Activated T-cell treated with anti-CD3 and anti-CD28 coated beads, Interleukin-2, amount 50 U/mL, for 4 hours (primary cell): Measurements from ENCODE around the gene PNPLA1. TPM values are rescaled to one million over a fixed set of nuclear protein-coding genes. Genes with fewer than 3 reads are reported as not detected.

ENCODE experiments used
- ATAC-seq, 2 donors: fragments of 200-7000 bp; cut with Tn5 transposase; one replicate each; pipeline ENCODE4 v1.10.0; 2021
- DNase-seq: peaks from one replicate; pipeline ENCODE4 v3.0.0-alpha.2; 2020
- H3K27me3 Mint-ChIP-seq: one replicate; pipeline ENCODE4 v1.8.0; 2021; ENCODE audit warnings: low read depth, mixed read lengths
- H3K36me3 Mint-ChIP-seq: one replicate; pipeline ENCODE4 v1.8.0; 2022; ENCODE audit warnings: mixed read lengths; ENCODE audit not compliant: insufficient read depth
- H3K4me1 Mint-ChIP-seq: one replicate; pipeline ENCODE4 v1.8.0; 2021; ENCODE audit warnings: low read depth, mixed read lengths
- H3K4me3 Mint-ChIP-seq: one replicate; pipeline ENCODE4 v1.8.0; 2021; ENCODE audit warnings: mild to moderate bottlenecking, moderate library complexity, mixed read lengths
- H3K9me3 Mint-ChIP-seq: one replicate; pipeline ENCODE4 v1.8.0; 2021; ENCODE audit warnings: mixed read lengths
- total RNA-seq, 3 donors: library from RNA; stranded (reverse); gene quantifications; one replicate each; pipeline ENCODE4 v1.2.1, GENCODE V29; 2021

The PNPLA1 gene
- total RNA-seq, 3 donors from 2014 or later: 0.13 TPM; not detected in 2

- ATAC-seq: no peak
- H3K27me3 Mint-ChIP-seq: no peaks in the 10 kb centered on the region
- H3K4me3 Mint-ChIP-seq: no peak overlapping the region
- H3K36me3 Mint-ChIP-seq: no peaks in the 10 kb centered on the region
- H3K9me3 Mint-ChIP-seq: no peaks in the 10 kb centered on the region
- no peaks in the 10 kb centered on the region for H3K4me1 Mint-ChIP-seq
- no peak for DNase-seq
These were observed 56.6 kb downstream of the PNPLA1 start for GRCh38 chr6:36326356-36326995.

GRCh38 chr6:36327226-36327918 is 57.5 kb downstream of the PNPLA1 start:
- ATAC-seq (no peak), DNase-seq (no peak)
- H3K4me1 Mint-ChIP-seq: no peaks in the 10 kb centered on the region
- H3K27me3 Mint-ChIP-seq: peaks cover 4% of the 10 kb centered on the region
- no peak overlapping the region for H3K4me3 Mint-ChIP-seq
- no peaks in the 10 kb centered on the region for H3K9me3 Mint-ChIP-seq
- no peaks in the 10 kb centered on the region for H3K36me3 Mint-ChIP-seq

GRCh38 chr6:36327919-36328236 is 58.0 kb downstream of the PNPLA1 start:
- H3K27me3 Mint-ChIP-seq: peaks cover 4% of the 10 kb centered on the region

GRCh38 chr6:36328600-36328999 is 58.7 kb downstream of the PNPLA1 start:
- Mint-ChIP-seq H3K4me1 (no peaks in the 10 kb centered on the region), H3K27me3 (peaks cover 4% of the 10 kb centered on the region)

More at GRCh38 chr6:36327919-36328236, 58.0 kb downstream of the PNPLA1 start:
- DNase-seq (no peak), ATAC-seq (no peak)
- H3K4me1 Mint-ChIP-seq: no peaks in the 10 kb centered on the region
- no peak overlapping the region for H3K4me3 Mint-ChIP-seq
- no peaks in the 10 kb centered on the region for H3K36me3 Mint-ChIP-seq
- H3K9me3 Mint-ChIP-seq: no peaks in the 10 kb centered on the region

GRCh38 chr6:36329798-36330291 is 60.0 kb downstream of the PNPLA1 start:
- no peak overlapping the region for H3K4me3 Mint-ChIP-seq
- no peaks in the 10 kb centered on the region for H3K9me3 Mint-ChIP-seq
- DNase-seq: no peak
- H3K36me3 Mint-ChIP-seq: no peaks in the 10 kb centered on the region
- no peak for ATAC-seq
- peaks cover 15% of the 10 kb centered on the region for H3K27me3 Mint-ChIP-seq
- no peaks in the 10 kb centered on the region for H3K4me1 Mint-ChIP-seq

More at GRCh38 chr6:36328600-36328999, 58.7 kb downstream of the PNPLA1 start:
- Mint-ChIP-seq H3K36me3 (no peaks in the 10 kb centered on the region), H3K9me3 (no peaks in the 10 kb centered on the region), H3K4me3 (no peak overlapping the region)
- ATAC-seq: no peak
- no peak for DNase-seq

GRCh38 chr6:36330366-36330765 is 60.5 kb downstream of the PNPLA1 start:
- H3K4me1 Mint-ChIP-seq: no peaks in the 10 kb centered on the region
- H3K9me3 Mint-ChIP-seq: no peaks in the 10 kb centered on the region
- H3K36me3 Mint-ChIP-seq: no peaks in the 10 kb centered on the region
- ATAC-seq (no peak), DNase-seq (no peak)
- H3K4me3 Mint-ChIP-seq: no peak overlapping the region
- H3K27me3 Mint-ChIP-seq: peaks cover 20% of the 10 kb centered on the region

GRCh38 chr6:36331381-36331780 is 61.5 kb downstream of the PNPLA1 start:
- H3K36me3 Mint-ChIP-seq: no peaks in the 10 kb centered on the region
- H3K4me3 Mint-ChIP-seq: no peak overlapping the region
- H3K9me3 Mint-ChIP-seq: no peaks in the 10 kb centered on the region
- peaks cover 4% of the 10 kb centered on the region for H3K4me1 Mint-ChIP-seq
- DNase-seq (no peak), ATAC-seq (no peak)
- H3K27me3 Mint-ChIP-seq: peaks cover 26% of the 10 kb centered on the region

GRCh38 chr6:36333171-36333895 is 63.5 kb downstream of the PNPLA1 start:
- peaks cover 12% of the 10 kb centered on the region for H3K4me1 Mint-ChIP-seq
- H3K9me3 Mint-ChIP-seq: no peaks in the 10 kb centered on the region
- DNase-seq: no peak
- no peak for ATAC-seq
- no peak overlapping the region for H3K4me3 Mint-ChIP-seq
- H3K36me3 Mint-ChIP-seq: no peaks in the 10 kb centered on the region
- peaks cover 28% of the 10 kb centered on the region for H3K27me3 Mint-ChIP-seq

GRCh38 chr6:36333931-36334725 is 64.3 kb downstream of the PNPLA1 start:
- no peaks in the 10 kb centered on the region for H3K9me3 Mint-ChIP-seq
- H3K36me3 Mint-ChIP-seq: no peaks in the 10 kb centered on the region
- peaks cover 28% of the 10 kb centered on the region for H3K27me3 Mint-ChIP-seq

GRCh38 chr6:36334832-36335459 is 65.1 kb downstream of the PNPLA1 start:
- no peak for ATAC-seq

More at GRCh38 chr6:36333931-36334725, 64.3 kb downstream of the PNPLA1 start:
- ATAC-seq (no peak), DNase-seq (no peak)
- Mint-ChIP-seq H3K4me3 (no peak overlapping the region), H3K4me1 (peaks cover 13% of the 10 kb centered on the region)

GRCh38 chr6:36335465-36336207 is 65.8 kb downstream of the PNPLA1 start:
- Mint-ChIP-seq H3K4me3 (no peak overlapping the region), H3K9me3 (no peaks in the 10 kb centered on the region), H3K27me3 (peaks cover 38% of the 10 kb centered on the region), H3K4me1 (peaks cover 14% of the 10 kb centered on the region), H3K36me3 (no peaks in the 10 kb centered on the region)
- DNase-seq (no peak), ATAC-seq (no peak)

More at GRCh38 chr6:36334832-36335459, 65.1 kb downstream of the PNPLA1 start:
- Mint-ChIP-seq H3K9me3 (no peaks in the 10 kb centered on the region), H3K4me3 (no peak overlapping the region), H3K4me1 (peaks cover 13% of the 10 kb centered on the region), H3K36me3 (no peaks in the 10 kb centered on the region), H3K27me3 (peaks cover 32% of the 10 kb centered on the region)
- no peak for DNase-seq

GRCh38 chr6:36336208-36336710 is 66.4 kb downstream of the PNPLA1 start:
- H3K4me1 Mint-ChIP-seq: peaks cover 17% of the 10 kb centered on the region
- no peaks in the 10 kb centered on the region for H3K36me3 Mint-ChIP-seq

GRCh38 chr6:36336779-36337241 is 67.0 kb downstream of the PNPLA1 start, which contains the start of gene BNIP5:
TSS of gene BNIP5 (minus strand) at chr6:36336888. CDS start at chr6:36330690, 6,198 bp downstream.
- peaks cover 41% of the 10 kb centered on the region for H3K27me3 Mint-ChIP-seq
- no peak within 1 kb of the TSS for H3K4me3 Mint-ChIP-seq

More at GRCh38 chr6:36336208-36336710, 66.4 kb downstream of the PNPLA1 start:
- DNase-seq (no peak), ATAC-seq (no peak)
- no peak overlapping the region for H3K4me3 Mint-ChIP-seq
- H3K27me3 Mint-ChIP-seq: peaks cover 41% of the 10 kb centered on the region
- H3K9me3 Mint-ChIP-seq: no peaks in the 10 kb centered on the region

More at GRCh38 chr6:36336779-36337241, 67.0 kb downstream of the PNPLA1 start, which contains the start of gene BNIP5:
- ATAC-seq: no peak
- peaks cover 17% of the 10 kb centered on the region for H3K4me1 Mint-ChIP-seq
- no peaks in the 10 kb centered on the region for H3K36me3 Mint-ChIP-seq
- DNase-seq: no peak
- H3K9me3 Mint-ChIP-seq: no peaks in the 10 kb centered on the region
